IPS DF 6.9 (cell line): Measurements from ENCODE around the gene ZNF195.

ENCODE experiments used
- DNase-seq: peaks from one replicate; pipeline ENCODE4 v3.0.0-alpha.2; 2013; ENCODE audit warnings: low read depth, low spot score
- H3K27ac ChIP-seq: one replicate; pipeline ENCODE4 v1.5.1; 2013; ENCODE audit warnings: low read length, control low read depth
- H3K27me3 ChIP-seq: 2 replicates; pipeline ENCODE4 v1.6.1; 2013; ENCODE audit warnings: mild to moderate bottlenecking, low read length; ENCODE audit not compliant: control insufficient read depth, insufficient read depth
- H3K36me3 ChIP-seq: 2 replicates; pipeline ENCODE4 v1.6.1; 2013; ENCODE audit warnings: low read length; ENCODE audit not compliant: control insufficient read depth, insufficient read depth
- H3K4me1 ChIP-seq: 2 replicates; pipeline ENCODE4 v1.6.1; 2013; ENCODE audit warnings: low read length; ENCODE audit not compliant: control insufficient read depth, insufficient read depth
- H3K4me3 ChIP-seq: 2 replicates; pipeline ENCODE4 v1.5.1; 2013; ENCODE audit warnings: mild to moderate bottlenecking, low read length
- H3K9me3 ChIP-seq: 2 replicates; pipeline ENCODE4 v1.6.1; 2013; ENCODE audit warnings: low read length, inconsistent platforms; ENCODE audit not compliant: control insufficient read depth, insufficient read depth
- WGBS: extraction: QIAGEN DNeasy Blood & Tissue Kit; methylation state at CpG from one replicate; pipeline ENCODE4 v1.1.7; 2013; ENCODE audit warnings: mixed read lengths, missing lambda C conversion rate; ENCODE audit not compliant: insufficient read length, insufficient coverage; 5-methylcytosine and 5-hydroxymethylcytosine counted together

ZNF195 gene

GRCh38 chr11:3380706-3381545 lies 2.0 kb upstream of the ZNF195 start:
- H3K27ac ChIP-seq: no peak overlapping the region
- no peaks in the 10 kb centered on the region for H3K27me3 ChIP-seq
- peaks cover 3% of the 10 kb centered on the region for H3K4me1 ChIP-seq
- no peak for DNase-seq
- WGBS: no CpG with 5 or more reads among the region's 12 CpGs
- H3K36me3 ChIP-seq: peaks cover 24% of the 10 kb centered on the region
- peak overlapping the region; percentile 59 for H3K4me3 ChIP-seq
- no peaks in the 10 kb centered on the region for H3K9me3 ChIP-seq

- Histone ChIP-seq H3K36me3 (peaks cover 22% of the 10 kb centered on the region; the same call in 1 of the 2 replicates), H3K4me1 (peaks cover 3% of the 10 kb centered on the region), H3K27ac (no peak overlapping the region), H3K4me3 (no peak overlapping the region), H3K27me3 (no peaks in the 10 kb centered on the region), H3K9me3 (no peaks in the 10 kb centered on the region)
- DNase-seq: no peak
- WGBS: no CpG with 5 or more reads among the region's 4 CpGs
Measured at GRCh38 chr11:3375552-3375951, 3.4 kb downstream of the ZNF195 start.

- H3K36me3 ChIP-seq: peaks cover 35% of the 10 kb centered on the region; the same call in 1 of the 2 replicates
- no peaks in the 10 kb centered on the region for H3K27me3 ChIP-seq
- H3K4me3 ChIP-seq: no peak overlapping the region
- no peak overlapping the region for H3K27ac ChIP-seq
- no peaks in the 10 kb centered on the region for H3K4me1 ChIP-seq
- WGBS: no CpG with 5 or more reads among the region's 9 CpGs
- H3K9me3 ChIP-seq: no peaks in the 10 kb centered on the region
- DNase-seq: no peak
Measured at GRCh38 chr11:3370311-3370870, 8.6 kb downstream of the ZNF195 start.

- Histone ChIP-seq H3K4me3 (no peak overlapping the region), H3K9me3 (no peaks in the 10 kb centered on the region), H3K36me3 (peaks cover 32% of the 10 kb centered on the region; the same call in 1 of the 2 replicates), H3K4me1 (no peaks in the 10 kb centered on the region), H3K27me3 (no peaks in the 10 kb centered on the region), H3K27ac (no peak overlapping the region)
- WGBS: no CpG with 5 or more reads among the region's 6 CpGs
- no peak for DNase-seq
Measured at GRCh38 chr11:3369366-3369765, 9.6 kb downstream of the ZNF195 start.

- Histone ChIP-seq H3K36me3 (peaks cover 30% of the 10 kb centered on the region; the same call in 1 of the 2 replicates), H3K4me3 (no peak overlapping the region), H3K4me1 (no peaks in the 10 kb centered on the region), H3K27ac (no peak overlapping the region), H3K9me3 (no peaks in the 10 kb centered on the region), H3K27me3 (no peaks in the 10 kb centered on the region)
- no peak for DNase-seq
- WGBS: no CpG with 5 or more reads among the region's 3 CpGs
Measured at GRCh38 chr11:3368199-3368598, 10.7 kb downstream of the ZNF195 start.

- peaks cover 36% of the 10 kb centered on the region; the same call in 1 of the 2 replicates for H3K36me3 ChIP-seq
- no peak overlapping the region for H3K4me3 ChIP-seq
- H3K27ac ChIP-seq: no peak overlapping the region
- H3K4me1 ChIP-seq: no peaks in the 10 kb centered on the region
- no peaks in the 10 kb centered on the region for H3K27me3 ChIP-seq
- no CpG with 5 or more reads among the region's 1 CpG for WGBS
- no peaks in the 10 kb centered on the region for H3K9me3 ChIP-seq
- no peak for DNase-seq
Measured at GRCh38 chr11:3367221-3367620, 11.7 kb downstream of the ZNF195 start.

- Histone ChIP-seq H3K4me1 (no peaks in the 10 kb centered on the region), H3K27me3 (no peaks in the 10 kb centered on the region), H3K4me3 (no peak overlapping the region), H3K36me3 (peaks cover 39% of the 10 kb centered on the region), H3K9me3 (peaks cover 14% of the 10 kb centered on the region), H3K27ac (no peak overlapping the region)
- DNase-seq: no peak
- WGBS: no CpG with 5 or more reads among the region's 5 CpGs
Measured at GRCh38 chr11:3359092-3359824, 19.7 kb downstream of the ZNF195 start.

GRCh38 chr11:3357994-3358676 lies 20.8 kb downstream of the ZNF195 start:
- Histone ChIP-seq H3K36me3 (peaks cover 36% of the 10 kb centered on the region), H3K9me3 (peaks cover 14% of the 10 kb centered on the region), H3K4me1 (no peaks in the 10 kb centered on the region), H3K27me3 (no peaks in the 10 kb centered on the region), H3K27ac (no peak overlapping the region), H3K4me3 (no peak overlapping the region)
- no peak for DNase-seq
- WGBS: no CpG with 5 or more reads among the region's 11 CpGs

- no CpG with 5 or more reads among the region's 11 CpGs for WGBS
- Histone ChIP-seq H3K27ac (no peak overlapping the region), H3K4me3 (no peak overlapping the region), H3K36me3 (peaks cover 31% of the 10 kb centered on the region), H3K27me3 (no peaks in the 10 kb centered on the region), H3K4me1 (0 out of 2 replicates have a peak, but pooled peaks cover 1% of the 10 kb centered on the region), H3K9me3 (peaks cover 14% of the 10 kb centered on the region)
- DNase-seq: no peak
Measured at GRCh38 chr11:3357302-3357701, 21.6 kb downstream of the ZNF195 start.

GRCh38 chr11:3356858-3357257 lies 22.1 kb downstream of the ZNF195 start:
- no peak overlapping the region for H3K4me3 ChIP-seq
- peaks cover 14% of the 10 kb centered on the region for H3K9me3 ChIP-seq
- H3K27ac ChIP-seq: no peak overlapping the region
- H3K4me1 ChIP-seq: 0 out of 2 replicates have a peak, but pooled peaks cover 1% of the 10 kb centered on the region
- no peaks in the 10 kb centered on the region for H3K27me3 ChIP-seq
- peaks cover 30% of the 10 kb centered on the region for H3K36me3 ChIP-seq
- DNase-seq: no peak
- 100% methylated on average over 4 of the region's 10 CpGs for WGBS
